GM21423 (cell line): ENCODE data around the gene LYRM7.
A peak's percentile ranks its signal among the peaks of the same experiment; 100 is the strongest.
"Not testable (repeated sequence)": the region's sequence is repeated elsewhere in the genome, so short reads cannot be mapped to it uniquely, and the experiment has no call there.

Experiments used
- ATAC-seq: cut with Tn5 transposase; IDR thresholded peaks from one replicate; pipeline ENCODE4 v1.9.1; 2021; ENCODE audit warnings: mild to moderate bottlenecking, moderate library complexity; ENCODE audit not compliant: unreplicated experiment

Gene LYRM7

DNA sequence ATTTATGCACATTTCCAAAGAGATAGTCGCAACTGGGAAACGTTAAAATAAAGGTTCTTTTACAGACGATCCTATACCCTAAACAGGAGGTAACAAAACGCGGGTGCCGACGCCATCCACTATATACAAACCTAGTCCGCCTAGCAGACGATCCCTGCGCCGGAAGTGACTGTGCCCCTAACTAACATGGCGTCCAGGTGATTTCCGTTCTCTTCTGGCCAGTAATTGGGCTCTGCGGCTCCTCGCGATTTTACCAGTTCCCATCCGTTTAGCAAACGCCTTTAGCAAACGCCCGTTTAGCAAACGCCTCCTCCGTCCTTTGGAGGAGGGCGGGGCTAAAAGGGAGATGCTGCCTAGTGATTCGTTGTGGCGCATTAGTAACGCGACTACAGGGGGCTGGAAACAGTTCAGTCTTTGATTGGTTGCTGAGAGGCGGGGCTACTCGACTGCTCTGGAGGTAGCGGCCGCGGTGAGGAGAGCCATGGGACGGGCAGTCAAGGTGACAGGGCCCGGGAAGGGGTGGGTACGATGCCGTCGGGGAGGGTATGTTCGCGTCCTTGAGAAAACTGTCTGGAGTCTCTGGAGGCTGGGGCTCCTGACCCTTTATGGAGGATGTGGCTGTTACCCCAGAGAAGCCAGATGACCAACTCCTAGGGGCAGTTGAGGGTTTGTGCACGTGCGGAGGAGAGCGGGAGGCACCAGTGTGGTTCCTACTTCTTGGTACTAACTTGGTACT is at the start of gene LYRM7:
TSS of gene LYRM7 (plus strand) at position 405 of the 736 bp plus-strand sequence. CDS start at position 482, 77 bp downstream.
- peak; percentile 97 for ATAC-seq

DNA sequence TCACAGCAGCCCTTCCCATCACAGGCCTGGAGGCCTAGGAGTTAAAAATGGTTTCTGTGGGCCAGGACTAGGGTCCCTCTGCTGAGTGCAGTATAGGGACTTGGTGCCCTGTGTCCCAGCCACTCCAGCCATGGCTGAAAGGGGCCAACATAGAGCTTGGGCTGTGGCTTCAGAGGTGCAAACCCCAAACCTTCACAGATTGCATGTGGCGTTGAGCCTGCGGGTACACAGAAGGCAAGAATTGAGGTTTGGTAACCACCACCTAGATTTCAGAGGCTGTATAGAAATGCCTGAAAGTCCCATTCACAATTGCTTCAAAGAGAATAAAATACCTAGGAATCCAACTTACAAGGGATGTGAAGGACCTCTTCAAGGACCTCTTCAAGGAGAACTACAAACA is 43.5 kb upstream of the LYRM7 start:
- not testable (repeated sequence) for ATAC-seq

DNA sequence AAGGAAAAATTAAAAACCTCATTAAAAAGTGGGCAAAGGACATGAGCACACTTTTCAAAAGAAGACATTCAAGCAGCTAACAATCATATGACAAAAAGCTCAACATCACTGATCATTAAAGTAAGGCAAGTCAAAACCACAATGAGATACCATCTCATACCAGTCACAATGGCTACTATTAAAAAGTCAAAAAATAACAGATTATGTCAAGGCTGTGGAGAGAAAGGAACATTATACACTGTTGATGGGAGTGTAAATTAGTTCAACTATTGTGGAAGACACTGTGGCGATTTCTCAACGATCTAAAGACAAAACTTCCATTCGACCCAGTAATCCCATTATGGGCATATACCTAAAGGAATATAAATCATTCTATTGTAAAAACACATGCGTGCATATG is 41.4 kb upstream of the LYRM7 start:
- no peak for ATAC-seq

DNA sequence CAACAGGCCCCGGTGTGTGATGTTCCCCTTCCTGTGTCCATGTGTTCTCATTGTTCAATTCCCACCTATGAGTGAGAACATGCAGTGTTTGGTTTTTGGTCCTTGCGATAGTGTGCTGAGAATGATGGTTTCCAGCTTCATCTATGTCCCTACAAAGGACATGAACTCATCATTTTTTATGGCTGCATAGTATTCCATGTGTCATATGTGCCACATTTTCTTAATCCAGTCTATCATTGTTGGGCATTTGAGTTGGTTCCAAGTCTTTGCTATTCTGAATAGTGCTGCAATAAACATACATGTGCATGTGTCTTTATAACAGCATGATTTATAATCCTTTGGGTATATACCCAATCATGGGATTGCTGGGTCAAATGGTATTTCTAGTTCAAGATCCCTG is 37.7 kb upstream of the LYRM7 start:
- not testable (repeated sequence) for ATAC-seq

- not testable (repeated sequence) for ATAC-seq
Measured at GRCh38 chr5:131138406-131138805, 32.3 kb upstream of the LYRM7 start.

DNA sequence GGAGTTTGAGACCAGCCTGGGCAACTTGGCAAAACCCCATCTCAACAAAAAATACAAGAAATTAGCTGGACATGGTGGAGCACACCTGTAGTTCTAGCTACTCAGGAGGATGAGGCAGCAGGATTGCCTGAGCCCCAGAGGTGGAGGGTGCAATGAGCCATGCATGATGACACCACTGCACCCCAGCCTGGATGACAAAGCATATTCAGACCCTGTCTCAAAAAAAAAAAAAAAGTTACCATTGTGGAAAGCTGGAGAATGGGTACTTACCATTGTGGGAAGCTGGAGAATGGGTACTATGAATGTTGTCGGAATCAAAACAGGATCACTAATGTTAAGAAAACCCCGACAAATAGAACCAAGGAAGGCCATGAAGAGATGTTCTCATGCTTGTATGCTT is 31.4 kb upstream of the LYRM7 start:
- ATAC-seq, result no peak

DNA sequence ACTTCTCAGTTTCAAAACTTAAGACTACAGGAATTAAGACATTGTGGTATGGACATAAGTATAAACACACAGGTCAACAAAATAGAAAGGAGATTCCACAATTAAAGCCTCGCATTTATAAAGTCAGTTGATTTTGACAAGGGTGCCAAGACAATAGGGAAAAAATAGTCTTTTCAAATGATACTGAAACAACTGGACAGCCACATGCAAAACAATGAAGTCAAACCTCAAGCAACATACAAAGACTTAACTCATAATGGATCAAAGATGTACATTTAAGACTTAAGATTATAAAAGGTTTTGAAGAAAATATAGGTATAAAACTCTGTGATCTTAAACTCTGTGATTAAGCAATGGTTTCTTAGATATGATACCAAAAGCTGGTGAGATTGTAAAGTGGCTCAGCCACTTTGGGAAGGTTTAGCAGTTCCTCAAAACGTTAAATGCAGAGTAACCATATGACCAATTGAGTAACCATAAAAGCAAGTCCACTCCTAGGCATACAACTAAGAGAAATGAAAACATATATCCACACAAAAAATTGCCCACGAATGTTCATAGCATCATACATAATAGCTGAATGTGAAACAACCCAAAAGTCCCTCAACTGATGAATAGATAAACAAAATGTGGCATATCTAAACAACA is 27.6 kb upstream of the LYRM7 start:
- no peak for ATAC-seq

DNA sequence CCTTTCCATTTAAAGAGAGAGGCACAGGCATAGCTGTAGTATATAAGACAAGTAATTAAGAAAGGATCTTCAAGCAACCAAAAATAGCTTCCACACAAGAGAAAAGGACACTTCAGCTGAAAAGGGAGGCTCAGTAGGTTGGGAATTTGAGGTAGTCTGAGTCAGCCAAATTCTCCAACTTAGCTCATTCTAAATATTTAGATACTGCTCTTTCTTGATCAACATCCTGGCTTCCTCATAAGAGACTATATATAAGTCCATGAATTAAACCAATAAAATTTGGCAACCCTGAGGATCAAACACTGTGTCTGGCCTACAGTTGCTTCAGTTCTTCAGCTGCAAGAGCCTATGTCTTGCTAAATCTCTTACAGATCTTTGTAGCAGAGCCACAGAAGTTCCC is 23.5 kb upstream of the LYRM7 start:
- ATAC-seq, result no peak

GRCh38 chr5:131148835-131149234 is 21.9 kb upstream of the LYRM7 start:
- no peak for ATAC-seq

DNA sequence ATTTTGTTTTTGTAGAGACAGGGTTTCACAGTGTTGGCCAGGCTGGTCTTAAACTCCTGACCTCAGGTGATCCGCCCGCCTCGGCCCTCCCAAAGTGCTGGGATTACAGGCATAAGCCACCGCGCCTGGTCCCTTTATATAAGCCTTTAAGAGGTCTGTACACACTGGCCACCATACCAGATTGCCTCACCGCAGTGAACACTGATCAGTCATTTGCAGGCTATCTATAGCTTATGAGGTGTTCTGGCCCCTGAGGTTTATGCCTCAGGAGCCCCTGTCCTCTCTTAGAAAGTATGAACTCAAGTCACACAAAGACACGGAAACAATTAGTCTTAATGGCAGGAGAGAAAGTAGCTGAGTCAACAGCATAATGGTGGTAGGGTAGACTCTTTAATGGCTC is 20.3 kb upstream of the LYRM7 start:
- no peak for ATAC-seq

- ATAC-seq, result no peak
Measured at GRCh38 chr5:131151216-131151615, 19.5 kb upstream of the LYRM7 start.

DNA sequence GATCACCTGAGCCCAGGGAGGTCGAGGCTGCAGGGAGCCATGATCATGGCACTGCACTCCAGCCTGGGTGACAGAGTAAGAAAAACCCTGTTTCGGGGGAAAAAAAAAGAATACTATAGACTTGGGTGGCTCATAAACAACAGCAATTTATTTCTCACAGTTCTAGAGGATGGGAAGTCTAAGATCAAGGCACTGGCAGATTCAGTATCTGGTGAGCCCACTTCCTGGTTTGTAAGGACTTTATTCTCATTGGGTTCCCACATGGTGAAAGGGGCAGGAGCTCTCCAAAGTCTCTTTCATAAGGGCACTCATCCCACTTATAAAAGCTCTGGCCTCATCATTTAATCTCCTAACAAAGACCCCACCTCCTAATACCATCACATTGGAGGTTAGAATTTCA is 14.4 kb upstream of the LYRM7 start:
- ATAC-seq, result no peak

DNA sequence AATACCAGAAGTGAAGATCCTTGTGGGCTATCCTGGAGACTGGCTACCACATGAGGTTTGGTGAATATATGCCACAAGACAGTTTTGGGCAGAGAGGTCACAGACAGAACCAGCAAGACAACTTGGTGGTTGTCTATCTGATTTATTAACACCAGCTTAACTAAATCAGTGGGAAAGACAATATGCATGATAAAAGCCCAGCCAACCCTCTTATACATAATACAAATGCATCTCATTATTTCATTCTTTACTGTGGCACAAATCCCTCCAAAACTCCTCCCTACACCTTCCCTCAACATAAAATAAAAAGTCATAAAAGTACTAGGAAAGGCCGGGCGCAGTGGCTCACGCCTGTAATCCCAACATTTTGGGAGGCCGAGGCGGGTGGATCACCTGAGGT is 13.8 kb upstream of the LYRM7 start:
- no peak for ATAC-seq

DNA sequence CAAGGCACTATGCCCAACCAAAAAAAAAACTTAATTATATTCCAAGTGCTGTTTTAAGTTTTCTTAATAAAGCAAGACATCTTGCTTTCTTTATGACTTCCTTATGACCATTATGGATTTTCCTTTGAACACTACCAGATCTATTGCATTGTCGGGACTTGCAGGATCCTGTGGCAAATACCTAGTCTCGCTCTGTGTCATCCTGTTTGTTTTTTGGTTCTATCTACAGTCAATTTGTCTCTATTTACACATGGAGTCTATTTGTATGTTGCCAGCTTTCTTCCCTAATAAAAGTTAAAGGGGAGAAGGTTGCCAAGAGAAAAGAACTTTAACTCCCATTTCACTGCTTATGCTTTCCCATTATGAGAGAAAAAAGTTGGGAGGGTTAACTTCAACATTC is 10.6 kb upstream of the LYRM7 start:
- ATAC-seq, result no peak

DNA sequence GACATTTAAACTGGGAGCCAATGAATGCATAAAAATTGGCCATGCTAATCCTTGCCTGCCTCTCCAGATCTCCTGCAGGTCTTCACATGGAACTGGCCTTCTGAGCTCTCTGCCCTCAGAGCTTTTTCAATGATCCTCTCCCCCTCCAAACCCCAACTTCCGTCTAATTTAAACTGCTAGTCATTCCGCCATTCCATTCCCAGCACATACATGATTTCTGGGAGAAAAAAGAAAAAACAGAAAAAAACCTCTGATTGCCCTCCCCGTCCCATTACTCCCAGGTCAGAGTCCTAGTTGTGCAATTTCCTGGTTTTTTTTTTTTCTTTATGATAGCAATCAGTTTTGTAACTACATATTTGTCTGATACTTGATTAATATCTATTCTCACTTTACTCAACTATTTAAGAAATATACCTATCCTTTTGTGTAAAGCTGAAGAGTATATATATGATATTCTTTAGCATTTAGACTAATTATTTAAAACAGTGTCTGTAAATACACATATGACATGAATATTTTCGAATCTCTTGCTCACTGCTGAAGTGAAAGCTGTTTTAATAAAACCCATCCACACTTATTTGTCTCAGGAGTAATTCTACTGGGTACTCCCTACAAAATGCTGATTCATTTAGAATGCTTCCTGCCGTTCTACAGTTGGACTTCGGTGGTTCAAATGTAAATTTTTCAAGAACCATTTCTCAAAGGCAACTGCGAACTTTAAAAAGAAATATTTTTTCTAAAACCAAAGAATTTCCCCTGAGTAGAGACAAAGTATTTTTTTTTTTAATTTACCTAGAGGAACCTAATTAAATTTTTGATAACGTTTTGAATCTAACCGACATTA is 7.2 kb upstream of the LYRM7 start:
- ATAC-seq, result no peak

DNA sequence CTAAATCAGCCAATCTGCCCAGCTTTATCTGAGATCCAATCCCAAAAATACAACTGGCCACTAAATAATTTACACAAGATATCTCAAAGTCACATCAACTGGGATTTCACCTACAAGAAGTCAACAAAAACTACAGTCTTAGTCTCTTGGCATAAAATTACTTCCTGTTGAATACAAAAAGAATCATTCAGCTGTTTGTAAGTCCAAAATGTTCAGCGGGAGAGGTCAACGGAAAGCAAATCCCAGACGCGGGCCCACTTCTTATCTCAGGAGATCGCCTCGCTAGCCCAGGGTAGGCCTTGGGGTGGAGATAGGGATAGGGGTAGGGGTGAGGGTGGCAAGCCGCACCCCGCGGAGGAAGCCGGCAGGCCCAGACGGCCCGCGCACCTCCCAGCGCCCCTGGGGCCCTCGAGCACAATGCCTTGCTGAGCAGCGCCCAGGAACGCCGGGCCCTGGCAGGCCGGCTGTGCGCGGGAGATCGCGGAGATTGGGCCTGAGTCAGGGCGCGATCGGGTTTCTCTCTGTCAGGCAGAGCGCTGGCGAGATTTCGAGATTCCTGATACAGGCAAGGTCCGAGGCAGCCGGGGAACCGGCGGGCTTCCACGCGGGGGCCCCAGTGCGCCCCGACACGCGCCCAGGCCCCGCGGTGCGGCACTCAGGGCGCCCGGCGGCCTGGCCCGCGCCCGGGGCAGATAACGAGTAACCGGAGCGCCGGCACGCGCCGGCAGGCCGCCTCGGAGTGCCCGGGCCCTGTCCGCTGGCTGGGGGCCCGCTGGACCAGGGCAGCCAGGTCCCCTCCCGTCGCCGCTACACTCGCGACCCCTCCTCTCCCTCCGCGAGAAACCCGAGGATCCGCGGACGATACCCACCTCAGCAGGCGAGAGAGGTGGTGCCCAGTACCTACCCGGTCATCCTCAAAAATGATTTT is 6.3 kb upstream of the LYRM7 start:
- ATAC-seq, result peak; percentile 66

- peak; percentile 83 for ATAC-seq
Measured at GRCh38 chr5:131165119-131165727, 5.5 kb upstream of the LYRM7 start, which contains the start of gene HINT1. Gene HINT1, minus strand, starts transcription at chr5:131165256. Its CDS starts 51 bp downstream, at chr5:131165205.

- ATAC-seq, result no peak
Measured at GRCh38 chr5:131167615-131168014, 3.1 kb upstream of the LYRM7 start.

DNA sequence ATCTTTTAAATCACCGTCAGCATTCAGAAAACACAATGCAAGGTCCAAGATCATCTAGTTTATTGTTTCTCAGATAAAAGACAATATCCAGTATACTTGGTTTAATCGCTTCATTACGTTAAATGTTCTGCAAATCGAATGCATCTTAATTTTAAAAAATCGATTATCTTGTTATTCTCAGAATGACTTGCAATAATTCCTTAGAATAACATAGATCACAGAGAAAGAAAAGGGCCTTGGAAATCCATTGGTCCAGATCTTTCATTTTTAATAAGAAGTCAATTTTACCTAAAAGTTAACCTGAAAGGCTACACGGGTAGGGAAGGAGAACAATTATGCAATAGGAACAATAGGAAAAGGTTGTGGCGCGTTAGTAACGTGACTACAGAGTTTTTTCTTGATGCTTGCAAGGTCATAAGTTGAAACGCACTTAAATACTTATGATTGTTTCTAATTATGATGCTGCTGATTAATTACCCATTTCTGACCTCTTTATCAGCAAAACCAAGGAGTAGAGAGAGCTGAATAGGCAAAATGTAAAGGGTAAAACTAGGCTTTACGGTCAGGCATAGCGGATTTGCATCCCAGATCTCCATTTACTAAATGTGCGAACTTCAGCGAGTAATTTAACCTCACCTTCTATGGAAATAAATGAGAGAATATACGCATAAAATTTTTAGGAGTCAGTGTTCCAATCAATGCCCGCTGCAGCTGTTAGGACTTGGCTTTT is 769 bp upstream of the LYRM7 start:
- no peak for ATAC-seq
